ENCODE data around the gene MVP.

GRCh38 chr16:29826342-29826695 is 6.1 kb downstream of the MVP start:
- no peak for TF ChIP-seq CTCF (IDR thresholded peaks at IDR 0.05)
- TF ChIP-seq EZH2 (IDR thresholded peaks at IDR 0.05), result no peak
- no peak for TF ChIP-seq EZH2phosphoT487 (IDR thresholded peaks at IDR 0.05)
